ENCODE results near the gene PID1. TPM values are rescaled to one million over a fixed set of nuclear protein-coding genes. Genes with fewer than 3 reads are reported as not detected.

PID1 gene
- total RNA-seq, 4 donors from 2014 or later = 9.5 to 28.5 (median 21.2) TPM

GRCh38 chr2:229150317-229150716 lies 120.8 kb downstream of the PID1 start:
- TF ChIP-seq CTCF (IDR thresholded peaks at IDR 0.05) = no peak
- no peak for TF ChIP-seq POLR2A (IDR thresholded peaks at IDR 0.05)
- no peak overlapping the region for H3K4me3 ChIP-seq (ENCODE audit: low read depth, poor library complexity, severe bottlenecking)
- WGBS, 2 donors = 64 to 75% methylated on average over 4 of the region's 4 CpGs
- intact Hi-C loops (cut with DNase I; ENCODE audit: low total_unique reads) = no loop called here
- DNase-seq (ENCODE audit: low spot score in 2 of 2) = no peak

- intact Hi-C loops (cut with DNase I; ENCODE audit: low total_unique reads) = no loop called here
- TF ChIP-seq CTCF (IDR thresholded peaks at IDR 0.05) (no peak), POLR2A (IDR thresholded peaks at IDR 0.05) (no peak)
- H3K4me3 ChIP-seq (ENCODE audit: low read depth, poor library complexity, severe bottlenecking) = no peak overlapping the region
- no peak for DNase-seq (ENCODE audit: low spot score in 2 of 2)
- WGBS, 2 donors = 44 to 46% methylated on average over 3 of the region's 3 CpGs
Measured at GRCh38 chr2:229141424-229142025, 129.6 kb downstream of the PID1 start.

GRCh38 chr2:229137639-229138038 lies 133.4 kb downstream of the PID1 start:
- no peak for DNase-seq (ENCODE audit: low spot score in 2 of 2)
- intact Hi-C loops (cut with DNase I; ENCODE audit: low total_unique reads) = loop anchor here (10.0 kb wide), 1 partner anchor 457 kb away; no protein-coding TSS in a partner anchor
- TF ChIP-seq POLR2A (IDR thresholded peaks at IDR 0.05) (no peak), CTCF (IDR thresholded peaks at IDR 0.05) (no peak)
- H3K4me3 ChIP-seq (ENCODE audit: low read depth, poor library complexity, severe bottlenecking) = no peak overlapping the region
- WGBS, 2 donors = 82 to 84% methylated on average over 3 of the region's 3 CpGs

- no peak for TF ChIP-seq POLR2A (IDR thresholded peaks at IDR 0.05)
- no peak for TF ChIP-seq CTCF (IDR thresholded peaks at IDR 0.05)
- no peak for DNase-seq (ENCODE audit: low spot score in 2 of 2)
- no peak overlapping the region for H3K4me3 ChIP-seq (ENCODE audit: low read depth, poor library complexity, severe bottlenecking)
- 87 to 88% methylated on average over 2 of the region's 2 CpGs for WGBS, 2 donors
- intact Hi-C loops (cut with DNase I; ENCODE audit: low total_unique reads) = loop anchor here (10.0 kb wide), 1 partner anchor 458 kb away; no protein-coding TSS in a partner anchor
Measured at GRCh38 chr2:229137066-229137465, 134.0 kb downstream of the PID1 start.

- no peak overlapping the region for H3K4me3 ChIP-seq (ENCODE audit: low read depth, poor library complexity, severe bottlenecking)
- 45 to 49% methylated on average over 5 of the region's 5 CpGs for WGBS, 2 donors
- intact Hi-C loops (cut with DNase I; ENCODE audit: low total_unique reads) = loop anchor here (10.0 kb wide), 1 partner anchor 462 kb away; no protein-coding TSS in a partner anchor
- no peak for DNase-seq (ENCODE audit: low spot score in 2 of 2)
- TF ChIP-seq CTCF (IDR thresholded peaks at IDR 0.05) (no peak), POLR2A (IDR thresholded peaks at IDR 0.05) (no peak)
Measured at GRCh38 chr2:229133155-229133772, 137.8 kb downstream of the PID1 start.

All from lower leg skin (tissue), 4 donors.